DMS153 (cell line): ENCODE results near the gene PPP2R5C.

Experiments
- DNase-seq: peaks from one replicate; lab custom pipeline; 2025; lab: John Stamatoyannopoulos, UW

PPP2R5C gene

DNA sequence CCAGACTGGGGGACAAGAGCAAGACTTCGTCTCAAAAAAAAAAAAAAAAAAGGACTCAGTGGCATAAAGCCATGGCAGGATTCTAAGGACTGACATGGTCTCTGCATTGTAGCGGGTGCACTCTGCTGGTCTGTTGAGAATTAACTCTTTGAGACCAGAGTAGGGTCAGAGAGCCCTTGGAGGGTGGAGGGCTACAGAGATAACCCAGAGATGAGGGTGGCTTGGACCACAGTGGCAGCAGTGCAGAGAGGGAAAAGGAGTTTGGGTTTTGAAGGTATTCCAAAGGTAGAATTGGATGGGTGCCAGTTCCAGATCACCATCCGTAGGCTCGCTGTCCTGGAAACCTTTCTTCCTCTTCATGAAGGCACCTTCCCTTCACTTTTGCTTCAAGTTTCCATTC is 188.6 kb downstream of the PPP2R5C start:
- DNase-seq = no peak

GRCh38 chr14:101950516-101951215 is 189.2 kb downstream of the PPP2R5C start:
- no peak for DNase-seq

GRCh38 chr14:101953151-101953550 is 191.6 kb downstream of the PPP2R5C start:
- DNase-seq = no peak

DNA sequence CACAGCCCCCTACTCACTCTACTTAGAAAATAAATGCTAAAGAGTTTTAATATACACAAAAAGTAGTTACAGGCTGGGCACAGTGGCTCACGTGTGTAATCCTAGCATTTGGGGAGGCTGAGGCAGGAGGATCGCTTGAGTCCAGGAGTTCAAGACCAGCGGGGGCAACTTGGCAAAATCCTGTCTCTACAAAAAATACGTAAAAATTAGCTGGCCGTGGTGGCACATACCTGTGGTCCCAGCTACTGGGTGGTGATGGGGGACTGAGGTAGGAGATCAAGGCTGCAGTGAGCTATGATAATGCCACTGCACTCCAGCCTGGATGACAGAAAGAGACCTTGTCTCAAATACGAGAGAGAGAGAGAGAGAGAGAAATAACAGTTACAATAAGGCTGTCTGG is 193.0 kb downstream of the PPP2R5C start:
- no peak for DNase-seq

- no peak for DNase-seq
Measured at GRCh38 chr14:101955695-101956161, 194.2 kb downstream of the PPP2R5C start.

- DNase-seq = no peak
Measured at GRCh38 chr14:101956179-101956885, 194.8 kb downstream of the PPP2R5C start.

DNA sequence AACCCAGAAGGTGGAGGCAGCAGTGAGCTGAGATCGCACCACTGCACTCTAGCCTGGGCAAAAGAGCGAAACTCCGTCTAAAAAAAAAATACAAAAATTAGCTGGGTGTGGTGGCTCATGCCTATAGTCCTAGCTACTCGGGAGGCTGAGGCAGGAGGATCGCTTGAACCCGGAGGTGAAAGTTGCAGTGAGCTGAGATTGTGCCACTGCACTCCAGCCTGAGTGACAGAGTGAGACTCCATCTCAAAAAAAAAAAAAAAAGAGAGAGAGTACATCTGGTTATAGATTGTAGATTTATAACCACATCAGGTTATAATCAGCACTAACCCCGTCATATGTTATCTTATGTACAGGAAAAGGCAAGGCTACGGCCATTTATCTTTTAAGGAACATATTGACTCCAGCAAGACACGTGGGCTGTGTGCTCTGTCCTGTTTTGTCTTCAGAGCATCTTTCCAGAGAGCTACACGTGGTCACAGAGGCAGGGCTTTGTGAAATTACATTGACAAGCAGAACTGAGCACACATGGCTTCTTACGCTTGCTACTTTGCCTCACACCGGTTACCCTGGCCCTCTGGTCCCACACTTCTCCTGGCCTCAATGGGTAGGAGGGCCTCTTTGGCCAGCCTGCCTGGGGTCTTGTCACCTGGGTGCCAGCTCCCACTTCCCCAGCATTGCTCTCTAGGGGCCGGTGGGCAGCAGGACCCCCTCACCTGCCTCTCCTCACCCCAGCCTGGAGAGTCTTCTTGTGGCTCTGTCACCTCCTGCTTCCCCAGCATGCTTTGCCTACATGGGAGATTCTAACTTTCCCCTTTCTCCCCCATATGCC is 196.1 kb downstream of the PPP2R5C start:
- no peak for DNase-seq

GRCh38 chr14:101958418-101959180 is 197.1 kb downstream of the PPP2R5C start:
- DNase-seq = no peak

DNA sequence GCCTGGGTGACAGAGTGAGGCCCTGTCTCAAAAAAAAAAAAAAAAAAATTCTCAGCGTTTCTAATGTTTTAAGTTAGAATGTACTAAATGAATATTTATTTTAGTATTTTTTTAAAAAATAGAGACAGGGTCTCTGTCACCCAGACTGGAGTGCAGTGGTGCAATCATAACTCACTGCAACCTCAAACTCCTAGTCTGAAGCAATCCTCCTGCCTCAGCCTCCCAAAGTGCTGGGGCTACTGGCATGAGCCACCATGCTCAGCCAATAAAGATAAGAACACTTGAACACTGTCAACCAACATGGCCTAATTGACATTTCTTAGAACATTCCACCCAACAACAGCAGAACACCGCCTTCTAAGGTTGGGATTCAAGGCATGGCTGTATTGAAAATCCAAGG is 197.8 kb downstream of the PPP2R5C start:
- no peak for DNase-seq

- no peak for DNase-seq
Measured at GRCh38 chr14:101960225-101960624, 198.7 kb downstream of the PPP2R5C start.

- peak; percentile 8 for DNase-seq
Measured at GRCh38 chr14:101961011-101961721, 199.7 kb downstream of the PPP2R5C start.

- DNase-seq = no peak
Measured at GRCh38 chr14:101961746-101962502, 200.4 kb downstream of the PPP2R5C start.

DNA sequence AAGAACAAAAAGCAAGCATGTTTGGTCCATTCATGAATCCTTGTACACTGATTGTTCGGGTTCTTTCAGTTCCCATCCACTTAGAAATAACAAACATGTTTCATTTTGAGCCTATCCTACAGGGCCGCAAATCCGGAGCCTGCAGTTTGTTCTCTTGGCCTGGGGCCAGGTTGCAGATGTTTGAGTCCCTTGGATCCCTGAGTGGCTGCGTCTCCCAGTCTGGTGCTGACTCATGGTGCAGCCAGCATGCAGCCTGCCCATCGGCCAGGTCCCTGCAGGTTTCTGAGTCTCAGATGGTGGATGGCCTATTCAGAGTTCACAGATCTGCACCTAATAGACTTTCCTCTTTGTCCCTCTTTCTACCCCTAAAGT is 201.0 kb downstream of the PPP2R5C start:
- peak; percentile 35 for DNase-seq

GRCh38 chr14:101963052-101963451 is 201.5 kb downstream of the PPP2R5C start:
- no peak for DNase-seq

DNA sequence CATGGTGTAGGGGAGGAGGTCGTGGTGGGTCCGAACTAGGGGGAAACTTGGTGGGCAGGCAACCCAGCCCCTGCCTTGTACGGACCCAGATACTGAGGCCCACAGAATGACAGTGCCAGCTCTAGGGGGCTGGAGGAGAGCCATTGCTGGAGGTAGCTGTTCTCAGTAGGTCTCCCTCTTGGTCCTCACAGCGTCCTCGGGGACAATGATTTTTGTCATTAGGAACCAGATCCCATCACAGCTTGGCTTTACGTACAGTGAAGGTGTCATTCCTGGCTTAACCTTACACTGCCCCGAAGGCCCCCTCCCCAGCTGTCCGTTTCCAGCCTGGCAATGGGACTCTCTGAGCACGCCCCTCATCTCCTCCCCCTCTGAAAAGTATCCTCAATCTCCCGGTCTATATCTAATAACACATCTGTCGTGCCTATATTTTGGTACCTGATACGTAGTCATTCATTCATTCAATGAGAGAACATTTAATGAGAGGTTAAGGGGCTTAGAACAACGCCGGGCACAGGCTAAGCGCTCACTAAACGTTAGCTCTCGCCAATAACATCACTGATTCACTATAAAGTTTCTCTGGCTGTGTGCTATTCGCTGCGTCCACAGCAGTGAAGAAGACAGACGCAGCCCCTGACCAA is 202.3 kb downstream of the PPP2R5C start:
- no peak for DNase-seq

DNA sequence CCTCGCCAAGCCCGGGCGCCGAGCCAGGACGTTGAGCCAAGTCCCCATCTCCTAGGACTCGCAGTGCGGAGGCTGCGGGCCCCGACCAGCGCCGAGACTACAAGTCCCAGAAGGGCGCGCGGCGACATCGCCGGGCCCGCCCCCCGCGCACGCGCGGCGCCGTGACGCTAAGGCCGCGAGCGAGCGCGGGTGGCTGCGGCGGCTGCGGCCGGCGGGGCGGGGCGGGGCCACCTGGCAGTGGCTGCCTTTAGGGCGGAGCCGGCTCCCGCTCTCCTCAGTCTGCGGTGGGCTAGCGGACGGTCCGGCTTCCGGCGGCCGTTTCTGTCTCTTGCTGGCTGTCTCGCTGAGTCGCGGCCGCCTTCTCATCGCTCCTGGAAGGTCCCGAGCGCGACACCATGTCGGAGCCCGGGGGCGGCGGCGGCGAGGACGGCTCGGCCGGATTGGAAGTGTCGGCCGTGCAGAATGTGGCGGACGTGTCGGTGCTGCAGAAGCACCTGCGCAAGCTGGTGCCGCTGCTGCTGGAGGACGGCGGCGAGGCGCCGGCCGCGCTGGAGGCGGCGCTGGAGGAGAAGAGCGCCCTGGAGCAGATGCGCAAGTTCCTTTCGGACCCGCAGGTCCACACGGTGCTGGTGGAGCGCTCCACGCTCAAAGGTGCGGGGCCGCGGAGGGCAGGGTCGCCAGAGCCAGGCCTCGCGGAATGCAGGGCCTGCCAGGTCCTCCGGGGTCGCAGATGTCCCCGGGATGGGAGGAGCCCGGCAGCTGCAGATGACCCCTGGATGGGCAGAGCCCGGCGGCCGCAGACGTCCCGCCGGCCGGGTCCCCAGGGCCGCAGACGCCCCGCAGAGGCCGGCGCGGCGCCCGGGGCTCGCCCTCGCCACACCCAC is 203.0 kb downstream of the PPP2R5C start, which contains the start of gene DYNC1H1:
Gene DYNC1H1 (plus strand): TSS at position 277 of the 884 bp plus-strand sequence. CDS start 119 bp downstream, at position 396.
- peak; percentile 68 for DNase-seq

GRCh38 chr14:101965181-101965544 is 203.7 kb downstream of the PPP2R5C start:
- DNase-seq = no peak

GRCh38 chr14:101965770-101966722 is 204.5 kb downstream of the PPP2R5C start:
- no peak for DNase-seq
